Stimulated activated naive CD8-positive, alpha-beta T cell treated with anti-CD3 and anti-CD28 coated beads, Interleukin-15, Interleukin-2, amounts not matched to agents 100 U/mL and 50 U/mL, for 24 hours (primary cell): Measurements from ENCODE around the gene WWC1.

Experiments
- ATAC-seq: fragments of 150-1000 bp; cut with Tn5 transposase; one replicate; pipeline ENCODE4 v1.10.0; 2021
- DNase-seq: peaks from one replicate; pipeline ENCODE4 v3.0.0; 2021

Gene WWC1

GRCh38 chr5:168364750-168365550, 73.5 kb downstream of the WWC1 start:
- DNase-seq, result no peak
- ATAC-seq, result no peak

DNA sequence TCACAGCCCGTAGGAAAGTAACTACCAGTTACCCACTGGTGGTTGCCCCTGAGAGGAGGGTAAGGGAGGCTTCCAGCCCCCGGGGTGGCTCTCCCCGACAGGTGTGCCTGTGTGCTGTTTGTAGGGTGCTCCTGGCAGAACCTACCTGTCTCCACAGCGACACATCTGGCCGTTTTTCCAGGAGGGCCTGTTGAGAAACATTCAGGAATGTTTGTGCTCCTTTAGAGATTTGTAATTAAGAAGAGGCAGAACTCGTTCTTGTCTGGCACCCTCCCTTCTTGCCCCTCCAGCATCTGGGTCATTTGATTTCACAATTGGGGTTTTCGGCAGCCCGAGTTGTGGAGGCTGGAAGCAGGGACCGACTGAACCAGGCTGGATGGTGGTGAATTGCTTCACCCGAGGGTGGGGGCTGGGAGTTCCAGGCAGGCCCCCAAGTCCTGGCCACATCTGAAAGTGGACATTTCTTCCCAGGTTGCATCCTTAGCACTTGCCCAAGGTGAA, 74.2 kb downstream of the WWC1 start:
- ATAC-seq, result no peak
- no peak for DNase-seq

GRCh38 chr5:168366116-168366515, 74.7 kb downstream of the WWC1 start:
- DNase-seq (no peak), ATAC-seq (no peak)

DNA sequence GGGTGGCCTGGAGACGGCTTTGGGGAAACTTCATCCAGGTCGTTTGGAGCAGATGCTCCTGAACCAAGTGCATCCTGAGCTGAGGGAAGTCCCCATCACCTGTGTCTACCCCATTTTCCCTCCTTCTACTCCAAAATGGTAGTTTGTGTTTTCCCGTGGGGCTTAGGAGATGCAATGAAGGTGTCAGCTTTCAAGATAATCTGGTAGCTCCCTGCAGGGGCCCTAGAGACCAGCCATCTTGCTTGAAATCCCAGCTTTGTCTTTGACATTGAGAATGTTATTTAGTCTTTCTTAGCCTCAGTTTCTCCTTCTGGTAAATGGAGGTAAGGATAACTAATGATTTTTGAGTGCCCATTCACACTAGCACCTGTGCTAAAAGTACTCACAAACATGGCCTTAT, 77.4 kb downstream of the WWC1 start:
- ATAC-seq, result no peak
- no peak for DNase-seq

DNA sequence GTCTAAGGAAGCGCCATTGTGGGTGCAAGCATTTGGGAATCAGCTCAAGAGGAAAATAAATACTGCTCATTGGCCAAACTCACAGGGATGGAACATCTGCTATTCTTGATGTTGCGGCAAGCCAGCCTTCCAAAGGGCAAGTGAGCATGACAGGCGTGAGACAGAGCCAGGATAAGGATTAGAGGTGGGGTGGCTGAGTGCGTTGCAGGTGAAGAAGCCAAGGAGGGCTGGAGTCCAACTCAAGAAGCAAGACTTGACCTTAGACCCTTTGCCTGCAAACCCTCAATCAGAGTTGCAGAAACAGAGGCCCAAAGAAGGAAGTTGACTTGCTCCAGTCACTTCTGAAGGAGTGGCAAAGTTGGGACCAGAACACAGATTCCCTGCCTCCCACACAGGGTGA, 79.4 kb downstream of the WWC1 start:
- no peak for DNase-seq
- no peak for ATAC-seq

GRCh38 chr5:168372356-168372946, 81.0 kb downstream of the WWC1 start:
- ATAC-seq, result no peak

GRCh38 chr5:168374532-168374931, 83.1 kb downstream of the WWC1 start:
- ATAC-seq, result no peak
- DNase-seq, result no peak

More at GRCh38 chr5:168372356-168372946, 81.0 kb downstream of the WWC1 start:
- no peak for DNase-seq

- ATAC-seq (no peak), DNase-seq (no peak)
Measured at GRCh38 chr5:168375214-168375613, 83.8 kb downstream of the WWC1 start.

- ATAC-seq, result no peak
- DNase-seq, result no peak
Measured at GRCh38 chr5:168377525-168377924, 86.1 kb downstream of the WWC1 start.

- DNase-seq (no peak), ATAC-seq (no peak)
Measured at GRCh38 chr5:168378741-168379140, 87.3 kb downstream of the WWC1 start.

- ATAC-seq (no peak), DNase-seq (no peak)
Measured at GRCh38 chr5:168382421-168382820, 91.0 kb downstream of the WWC1 start.

DNA sequence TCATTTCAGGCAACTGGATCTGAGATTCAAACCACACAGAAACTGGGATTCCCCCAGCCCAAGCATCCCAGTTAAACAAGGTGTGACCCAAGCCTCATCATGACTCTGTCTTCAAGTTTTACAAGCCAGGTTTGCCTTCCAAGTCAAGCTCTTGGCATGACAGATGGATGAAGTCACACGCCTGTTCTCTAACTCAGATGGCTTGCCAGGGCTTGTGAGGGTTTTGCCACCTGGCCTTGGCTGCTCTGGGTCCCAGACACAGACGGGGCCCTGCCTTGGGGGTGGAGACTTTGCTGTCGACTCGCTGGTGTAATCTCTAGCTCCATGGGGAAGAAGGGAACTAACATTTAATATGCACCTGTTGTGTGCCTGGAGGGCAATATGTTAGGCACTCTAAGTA, 99.0 kb downstream of the WWC1 start:
- ATAC-seq, result no peak
- DNase-seq, result no peak

DNA sequence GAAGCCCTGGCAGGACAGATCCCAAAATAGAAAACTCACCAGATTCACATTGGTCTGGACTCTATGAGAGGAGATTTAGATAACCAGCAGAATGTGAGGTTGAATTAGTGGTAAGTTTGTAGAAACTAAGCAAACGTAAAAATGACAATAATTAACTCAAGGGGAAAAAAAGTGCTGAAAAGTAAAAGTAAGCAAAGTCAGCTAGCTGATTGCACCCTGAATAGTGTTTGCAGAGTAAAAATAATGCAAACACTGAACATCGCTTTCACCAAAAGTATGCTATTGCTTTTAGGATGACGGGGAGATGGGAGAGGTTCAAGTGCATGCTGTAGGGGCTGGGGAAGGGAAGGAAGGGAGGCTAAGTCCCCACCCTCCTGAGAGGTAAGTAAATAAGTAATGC, 102.3 kb downstream of the WWC1 start:
- ATAC-seq (no peak), DNase-seq (no peak)

DNA sequence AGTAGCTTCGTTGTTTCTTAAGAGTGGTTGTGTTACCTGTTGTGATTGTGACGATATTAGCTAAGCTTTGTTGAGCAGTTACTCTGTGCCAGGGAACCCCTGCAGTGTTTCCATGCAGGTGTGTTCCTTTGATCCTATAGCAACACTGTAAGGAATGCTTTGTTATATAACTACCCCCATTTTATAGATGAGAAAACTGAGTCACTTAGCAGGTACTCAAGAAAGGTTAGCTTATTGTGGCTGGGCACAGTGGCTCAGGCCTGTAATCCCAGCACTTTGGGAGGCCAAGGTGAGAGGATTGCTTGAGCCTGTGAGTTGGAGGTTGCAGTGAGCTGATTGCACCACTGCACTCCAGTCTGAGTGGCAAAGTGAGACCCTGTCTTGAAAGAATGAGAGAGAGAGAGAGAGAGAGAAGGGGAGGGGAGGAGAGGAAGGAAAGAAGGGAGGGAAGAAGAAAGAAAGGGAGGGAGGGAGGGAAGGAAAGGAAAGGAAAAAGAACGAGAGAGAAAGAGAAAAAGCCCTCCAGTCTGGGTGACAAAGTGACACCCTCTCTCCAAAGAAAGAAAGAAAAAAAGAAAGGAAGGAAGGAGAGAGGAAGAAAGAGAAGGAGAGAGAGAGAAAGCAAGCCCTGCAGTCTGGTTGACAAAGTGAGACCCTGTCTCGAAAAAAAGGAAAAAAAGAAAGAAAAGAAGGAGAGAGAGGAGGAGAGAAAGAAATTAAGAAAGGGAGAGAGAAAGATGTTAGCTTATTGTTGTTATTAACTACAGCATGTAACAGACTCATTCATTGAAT, 109.2 kb downstream of the WWC1 start:
- no peak for ATAC-seq

DNA sequence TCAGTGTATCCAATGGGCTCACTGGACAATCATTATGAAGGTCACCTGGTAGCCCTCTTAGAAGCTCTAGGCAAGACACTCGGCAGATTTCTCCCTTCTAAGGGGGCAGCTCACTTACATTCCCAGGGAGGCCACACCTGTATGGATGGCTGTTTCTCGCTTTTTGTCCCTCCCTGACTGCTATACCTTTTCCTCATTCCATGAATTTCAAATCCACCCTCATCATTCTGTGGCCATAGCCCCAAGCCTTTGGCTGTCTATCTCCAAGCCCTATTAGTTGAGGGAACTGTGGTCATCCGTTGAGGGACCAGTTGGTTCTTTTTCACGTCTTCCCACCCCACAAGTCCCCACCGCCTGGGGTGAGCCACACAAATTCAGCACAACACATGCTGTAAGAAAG, 109.8 kb downstream of the WWC1 start:
- no peak for ATAC-seq
- DNase-seq, result no peak

More for the DNA sequence above, 109.2 kb downstream of the WWC1 start:
- no peak for DNase-seq

- DNase-seq (no peak), ATAC-seq (no peak)
Measured at GRCh38 chr5:168401880-168402279, 110.4 kb downstream of the WWC1 start.

DNA sequence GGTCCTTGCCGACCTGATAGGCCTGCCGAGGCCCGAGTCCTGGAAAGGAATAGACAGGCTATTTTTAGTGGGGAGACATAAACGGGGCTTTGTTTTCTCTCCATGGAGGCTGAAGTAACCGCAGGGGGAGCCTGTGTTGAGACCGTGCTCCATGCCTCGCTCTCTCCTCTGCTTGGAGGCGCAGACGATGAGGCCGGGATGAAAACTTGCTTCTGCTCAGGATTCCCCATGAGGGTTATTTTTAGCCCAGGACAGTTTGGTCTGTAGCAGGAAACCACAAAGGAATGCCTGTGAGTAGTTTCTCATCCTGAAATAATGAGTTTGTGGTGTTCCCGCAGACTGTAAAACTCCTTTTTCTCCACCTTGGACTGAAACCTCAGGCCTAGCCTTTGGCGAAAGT, 112.9 kb downstream of the WWC1 start:
- ATAC-seq (no peak), DNase-seq (no peak)

GRCh38 chr5:168407211-168407610, 115.8 kb downstream of the WWC1 start:
- ATAC-seq, result no peak
- DNase-seq, result no peak

- DNase-seq (no peak), ATAC-seq (no peak)
Measured at GRCh38 chr5:168408561-168409305, 117.3 kb downstream of the WWC1 start.

GRCh38 chr5:168409591-168410458, 118.4 kb downstream of the WWC1 start:
- ATAC-seq (peak; percentile 79), DNase-seq (peak; percentile 37)

DNA sequence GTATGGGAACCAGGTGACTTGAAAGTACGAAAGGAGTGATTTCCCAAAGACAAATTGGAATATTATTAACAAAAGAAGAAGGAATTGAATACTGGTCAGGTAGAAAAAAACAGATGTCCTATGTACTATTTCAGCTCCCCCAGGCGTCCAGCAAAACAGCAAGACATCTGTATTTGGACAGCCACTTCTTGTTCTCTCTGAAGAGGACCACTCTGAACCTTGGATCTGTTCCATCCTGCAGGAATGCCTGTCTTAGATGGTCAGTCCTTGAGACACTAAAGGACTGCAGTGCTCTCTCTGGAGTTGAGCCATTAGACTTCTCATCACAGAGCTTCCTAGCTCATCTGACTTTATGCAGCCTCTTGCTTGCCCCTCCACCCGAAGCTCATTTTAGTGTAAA, 120.4 kb downstream of the WWC1 start:
- DNase-seq (no peak), ATAC-seq (no peak)
